RPMI7951 (cell line): Measurements from ENCODE around the gene B4GALT1. TPM values are rescaled to one million over a fixed set of nuclear protein-coding genes. Genes with fewer than 3 reads are reported as not detected.
"Not testable (repeated sequence)": the region's sequence is repeated elsewhere in the genome, so short reads cannot be mapped to it uniquely, and the experiment has no call there.

Source experiments
- DNase-seq: peaks from one replicate; pipeline ENCODE4 v3.0.0-alpha.2; 2012; ENCODE audit warnings: low read depth
- total RNA-seq: library from RNA; depleted of rRNA; stranded (reverse); fragments of >200 nt; shearing (Covaris generic); gene quantifications from 2 replicates; pipeline ENCODE4 v1.2.3, GENCODE V29; 2014

Gene B4GALT1
- total RNA-seq, 1 experiment from 2014 or later: 38.7 TPM

DNA sequence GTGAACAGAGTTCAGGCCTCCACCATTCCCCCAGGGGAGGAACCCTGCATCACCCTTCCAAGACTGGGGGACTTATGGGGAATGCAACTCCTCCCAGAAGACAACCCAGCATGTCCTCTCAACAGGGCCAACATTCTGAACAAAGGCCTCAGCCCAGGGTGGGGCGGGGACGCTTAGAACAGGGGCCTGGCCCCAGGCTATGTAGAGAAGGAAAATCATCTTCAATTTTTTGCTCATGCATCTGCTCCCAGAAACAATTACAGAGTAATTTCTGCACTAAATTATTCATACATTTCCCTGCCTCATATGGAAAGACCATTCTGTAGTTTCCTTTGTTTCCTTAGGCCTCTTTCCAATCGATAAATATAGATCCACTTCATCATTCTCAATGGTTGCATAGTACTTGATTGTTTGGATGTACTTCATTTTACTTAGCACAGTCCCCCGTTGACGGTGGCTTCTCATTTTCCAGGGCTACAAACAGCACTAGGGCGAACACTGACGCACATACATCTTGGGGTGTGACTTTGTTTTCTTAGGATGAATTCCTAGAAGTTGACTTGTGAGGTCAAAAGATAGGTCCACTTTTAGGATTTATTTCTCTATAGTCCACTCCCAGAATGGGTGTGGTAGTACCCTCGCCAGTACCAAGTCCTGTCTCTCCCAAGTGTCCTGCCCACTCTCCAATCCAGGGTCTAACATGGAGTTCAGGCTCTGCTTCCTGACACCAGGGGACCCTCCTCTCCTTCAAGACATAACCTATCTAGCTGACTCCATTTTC is 63.4 kb downstream of the B4GALT1 start:
- no peak for DNase-seq

DNA sequence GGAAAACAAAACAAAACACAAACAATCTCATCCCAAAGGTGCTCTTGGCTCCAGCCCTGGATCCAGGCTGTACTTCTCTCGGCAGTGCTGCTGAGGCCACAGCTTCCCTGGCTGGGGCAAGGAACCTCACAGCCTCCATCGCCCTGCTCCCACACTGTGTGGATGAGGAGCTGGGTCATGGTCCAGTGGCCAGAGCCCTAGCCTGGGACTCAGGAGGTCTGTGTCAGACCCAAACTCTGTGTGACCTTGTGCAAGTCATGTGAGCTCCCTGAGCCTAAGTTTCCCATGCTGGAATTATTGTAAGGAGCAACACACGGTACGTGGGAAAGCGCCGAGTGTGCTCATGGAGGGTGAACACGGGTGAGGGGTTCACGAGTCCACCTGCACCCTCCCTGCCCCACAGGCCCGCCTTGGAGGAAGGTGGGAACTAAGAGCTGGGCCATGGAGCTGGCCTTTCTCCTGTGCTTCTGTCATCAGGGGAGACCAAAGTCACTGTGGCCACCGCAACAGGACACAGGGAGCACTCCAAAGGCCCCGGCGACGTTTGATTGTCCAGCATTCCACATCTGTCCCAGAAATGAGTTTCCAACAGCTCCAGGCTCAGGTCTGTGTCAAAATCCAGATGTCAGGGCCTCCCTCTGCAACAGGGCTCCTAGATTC is 64.5 kb downstream of the B4GALT1 start:
- no peak for DNase-seq

DNA sequence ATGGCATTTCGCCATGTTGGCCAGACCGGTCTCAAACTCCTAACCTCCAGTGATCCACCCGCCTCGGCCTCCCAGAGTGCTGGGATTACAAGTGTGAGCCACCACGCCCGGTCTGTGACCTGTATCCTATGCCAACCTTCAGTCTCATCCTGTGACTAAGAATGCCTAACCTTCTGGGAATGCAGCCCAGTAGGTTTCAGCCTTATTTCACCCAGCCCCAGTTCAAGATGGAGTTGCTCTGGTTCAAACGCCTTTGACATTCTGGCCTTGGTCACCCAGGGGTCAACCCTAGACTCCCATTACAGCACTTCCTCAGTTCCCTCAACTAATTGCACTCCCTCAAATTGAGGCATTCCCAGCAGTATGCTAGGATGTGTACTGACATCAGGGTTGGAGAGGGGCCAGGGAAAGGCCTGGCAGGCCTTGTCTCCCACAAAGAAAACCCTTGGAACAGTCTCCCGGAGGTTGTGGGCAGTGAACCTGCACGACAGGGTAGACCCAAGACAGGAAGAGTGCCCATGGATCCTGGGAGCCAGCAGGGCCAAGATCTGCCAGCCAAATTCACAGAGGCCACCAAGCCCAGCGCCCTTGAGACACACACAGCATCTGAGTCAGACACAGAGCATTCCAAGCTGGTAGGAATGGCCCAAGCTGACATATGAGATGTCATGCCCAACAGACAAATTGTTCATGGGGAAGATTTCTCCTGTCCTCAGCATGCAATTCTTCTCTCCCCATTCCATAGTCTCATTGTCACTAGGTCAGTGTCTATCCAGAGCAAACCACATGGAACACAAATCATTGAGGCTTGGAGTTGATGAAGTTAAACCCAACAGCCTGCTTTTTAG is 65.8 kb downstream of the B4GALT1 start:
- peak; percentile 96 for DNase-seq

DNA sequence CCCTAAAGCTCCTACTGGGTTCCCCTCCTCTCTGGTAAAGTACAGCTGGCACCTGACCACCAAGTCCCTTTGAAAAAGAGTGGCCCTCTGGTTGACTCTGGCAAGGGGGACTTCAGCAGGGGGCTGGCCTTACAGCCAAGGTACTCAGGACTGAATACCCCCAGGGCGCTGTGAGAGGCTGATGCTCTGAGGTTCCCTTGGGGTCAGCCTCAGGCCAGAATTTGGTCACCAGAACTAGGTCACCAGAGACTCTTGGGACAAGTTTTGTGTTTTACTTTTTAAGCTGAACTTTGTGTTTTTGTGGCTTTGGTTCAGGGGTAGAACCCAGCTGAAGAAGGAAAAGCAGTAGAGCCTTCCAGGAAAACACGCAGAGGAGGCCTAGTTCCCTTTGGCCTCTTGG is 67.4 kb downstream of the B4GALT1 start:
- DNase-seq: no peak

DNA sequence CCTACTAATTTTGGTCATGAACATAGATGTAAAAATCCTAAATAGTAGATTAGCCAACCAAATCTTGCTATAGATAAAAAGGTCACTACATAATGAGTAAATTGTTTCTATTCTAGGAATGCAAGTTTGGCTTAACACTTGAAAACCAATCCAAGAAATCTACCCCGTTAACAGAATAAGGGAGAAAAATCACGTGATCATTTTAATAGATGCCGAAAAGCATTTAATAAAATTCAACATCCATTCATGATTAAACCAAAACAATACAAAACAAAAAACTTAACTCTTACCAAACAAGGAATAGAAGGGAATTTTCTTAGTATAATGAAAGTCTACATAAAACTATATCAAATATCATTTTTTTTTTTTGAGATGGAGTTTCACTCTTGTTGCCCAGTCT is 69.9 kb downstream of the B4GALT1 start:
- no peak for DNase-seq

DNA sequence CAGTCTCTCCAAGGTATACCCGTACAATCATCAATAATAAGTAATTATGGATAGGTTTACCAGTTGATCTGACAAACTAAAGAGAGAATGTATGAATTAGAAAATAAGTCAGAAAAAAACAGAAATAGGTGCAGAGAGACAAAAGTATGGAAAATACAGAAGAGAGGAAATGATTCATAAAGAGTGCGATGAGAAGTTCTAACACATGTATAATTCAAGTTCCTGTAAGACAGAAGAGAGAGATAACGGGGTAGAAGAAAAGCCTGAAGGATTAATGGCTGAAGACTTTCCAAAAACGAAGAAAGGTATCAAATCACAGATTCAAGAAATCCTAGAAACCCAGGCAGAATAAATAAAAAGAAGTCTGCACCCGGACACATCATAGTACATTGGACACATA is 74.5 kb downstream of the B4GALT1 start:
- DNase-seq: no peak

DNA sequence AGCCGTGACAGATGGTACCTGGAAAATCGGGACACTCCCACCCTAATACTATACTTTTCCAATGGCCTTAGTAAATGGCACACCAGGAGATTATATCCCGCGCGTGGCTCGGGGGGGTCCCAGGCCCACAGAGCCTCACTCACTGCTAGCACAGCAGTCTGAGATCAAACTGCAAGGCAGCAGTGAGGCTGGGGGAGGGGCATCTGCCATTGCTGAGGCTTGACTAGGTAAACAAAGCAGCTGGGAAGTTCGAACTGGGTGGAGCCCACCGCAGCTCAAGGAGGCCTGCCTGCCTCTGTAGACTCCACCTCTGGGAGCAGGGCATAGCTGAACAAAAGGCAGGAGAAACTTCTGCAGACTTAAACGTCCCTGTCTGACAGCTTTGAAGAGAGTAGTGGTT is 81.5 kb downstream of the B4GALT1 start:
- not testable (repeated sequence) for DNase-seq

DNA sequence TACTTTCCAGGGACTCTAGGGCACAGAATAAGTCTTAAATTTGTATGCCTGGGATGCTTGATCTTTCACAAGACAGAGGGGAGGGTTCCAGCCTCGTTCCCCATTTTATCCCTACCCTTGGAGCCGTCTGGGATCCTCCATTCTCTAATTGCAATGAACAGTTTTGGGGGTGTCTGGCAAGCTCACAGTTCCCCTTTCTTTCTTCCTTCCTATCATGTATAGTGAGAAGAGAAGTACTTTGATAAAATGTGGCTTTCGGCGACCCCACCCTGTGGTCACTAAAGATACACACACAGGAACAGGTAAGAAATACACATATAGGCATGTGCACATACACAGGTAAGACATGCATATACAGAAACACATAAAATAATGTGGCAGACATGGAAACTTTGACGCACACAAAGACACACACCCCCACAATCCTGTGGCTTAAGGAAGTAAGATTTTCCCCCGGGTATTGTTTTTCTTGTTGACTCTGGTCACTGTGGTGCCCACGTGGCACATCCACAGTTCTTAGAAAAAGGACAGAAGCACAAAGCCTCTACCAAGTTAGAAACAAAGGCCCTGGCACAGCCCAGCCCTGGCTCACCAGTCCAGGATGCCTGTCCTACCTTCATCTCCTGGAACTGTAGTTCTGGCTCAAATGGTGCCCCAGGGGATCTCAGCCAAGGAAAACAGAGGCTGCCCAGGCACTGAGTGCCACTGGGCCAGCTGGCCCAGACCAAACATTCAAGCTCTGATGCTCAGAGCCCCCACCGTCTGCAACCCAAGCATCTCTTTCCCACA is 84.4 kb downstream of the B4GALT1 start:
- DNase-seq: no peak

DNA sequence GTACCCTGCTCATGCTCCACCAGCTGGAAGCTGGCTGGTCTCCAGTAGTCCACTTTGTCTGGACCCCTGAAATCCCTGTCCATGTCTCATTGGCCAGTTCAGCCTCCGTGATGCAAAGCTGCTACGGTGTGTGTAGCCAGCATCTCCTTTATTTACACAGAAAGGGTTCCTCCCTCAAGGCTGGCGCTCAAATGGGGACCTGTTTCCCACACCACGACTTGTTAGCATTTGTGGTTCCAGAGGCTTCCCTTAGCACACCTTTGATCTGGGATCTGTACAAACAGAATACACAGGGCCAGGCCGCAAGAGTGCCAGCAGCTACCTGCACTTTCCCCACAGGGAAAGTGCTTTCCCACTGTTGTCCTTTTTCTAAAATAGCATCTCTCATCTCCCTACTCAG is 85.0 kb downstream of the B4GALT1 start:
- no peak for DNase-seq

DNA sequence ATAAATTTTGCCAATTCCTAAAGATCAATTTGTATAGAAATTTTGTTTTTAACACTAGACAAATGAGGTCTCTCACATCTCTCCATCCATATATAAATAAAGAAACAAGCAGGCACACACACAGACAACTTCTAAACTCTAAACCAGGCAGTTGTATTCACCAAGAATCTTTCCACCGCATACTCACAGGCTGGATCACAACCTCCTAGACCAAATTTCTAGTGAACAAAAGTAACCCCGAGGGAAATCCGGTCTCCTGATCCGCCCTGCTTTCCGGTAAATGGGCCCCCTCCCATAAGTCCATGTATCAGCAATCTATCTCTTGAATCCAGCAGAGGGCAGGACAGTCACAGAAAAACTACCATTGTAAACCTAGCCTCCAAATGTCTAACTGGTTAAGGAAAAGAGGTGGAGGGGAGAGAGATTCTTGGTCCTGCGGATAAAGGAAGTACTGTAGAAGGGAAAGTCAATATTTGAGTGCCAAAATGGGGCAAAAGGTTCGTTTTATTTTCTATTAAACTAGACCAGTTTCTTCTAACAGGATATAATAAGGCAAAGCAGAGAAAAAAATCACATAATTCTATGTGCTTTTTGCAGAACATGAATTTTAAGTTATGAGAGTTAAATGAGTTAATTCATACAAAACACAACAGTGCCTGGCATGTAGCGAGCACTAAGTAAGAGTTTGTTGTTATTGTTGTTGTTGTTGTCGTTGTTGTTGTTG is 85.8 kb downstream of the B4GALT1 start:
- peak; percentile 83 for DNase-seq

DNA sequence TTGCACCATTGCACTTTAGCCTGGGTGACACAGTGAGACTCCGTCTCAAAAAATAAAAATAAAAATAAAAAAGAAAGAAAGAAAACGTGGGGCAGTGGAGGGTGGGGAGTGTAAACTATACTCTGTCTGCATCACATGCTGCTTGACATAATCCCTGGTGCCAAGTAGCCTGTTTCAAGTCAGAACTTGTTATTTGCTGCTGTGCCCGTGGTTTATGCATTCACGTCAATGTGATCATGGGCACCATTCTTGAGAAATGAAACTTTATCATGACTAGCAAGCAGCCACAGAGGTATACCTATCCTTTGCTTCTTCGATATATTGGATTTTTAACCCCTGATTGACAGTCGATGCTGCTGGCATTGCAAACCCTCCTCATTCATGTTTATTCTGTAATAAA is 86.6 kb downstream of the B4GALT1 start:
- no peak for DNase-seq

DNA sequence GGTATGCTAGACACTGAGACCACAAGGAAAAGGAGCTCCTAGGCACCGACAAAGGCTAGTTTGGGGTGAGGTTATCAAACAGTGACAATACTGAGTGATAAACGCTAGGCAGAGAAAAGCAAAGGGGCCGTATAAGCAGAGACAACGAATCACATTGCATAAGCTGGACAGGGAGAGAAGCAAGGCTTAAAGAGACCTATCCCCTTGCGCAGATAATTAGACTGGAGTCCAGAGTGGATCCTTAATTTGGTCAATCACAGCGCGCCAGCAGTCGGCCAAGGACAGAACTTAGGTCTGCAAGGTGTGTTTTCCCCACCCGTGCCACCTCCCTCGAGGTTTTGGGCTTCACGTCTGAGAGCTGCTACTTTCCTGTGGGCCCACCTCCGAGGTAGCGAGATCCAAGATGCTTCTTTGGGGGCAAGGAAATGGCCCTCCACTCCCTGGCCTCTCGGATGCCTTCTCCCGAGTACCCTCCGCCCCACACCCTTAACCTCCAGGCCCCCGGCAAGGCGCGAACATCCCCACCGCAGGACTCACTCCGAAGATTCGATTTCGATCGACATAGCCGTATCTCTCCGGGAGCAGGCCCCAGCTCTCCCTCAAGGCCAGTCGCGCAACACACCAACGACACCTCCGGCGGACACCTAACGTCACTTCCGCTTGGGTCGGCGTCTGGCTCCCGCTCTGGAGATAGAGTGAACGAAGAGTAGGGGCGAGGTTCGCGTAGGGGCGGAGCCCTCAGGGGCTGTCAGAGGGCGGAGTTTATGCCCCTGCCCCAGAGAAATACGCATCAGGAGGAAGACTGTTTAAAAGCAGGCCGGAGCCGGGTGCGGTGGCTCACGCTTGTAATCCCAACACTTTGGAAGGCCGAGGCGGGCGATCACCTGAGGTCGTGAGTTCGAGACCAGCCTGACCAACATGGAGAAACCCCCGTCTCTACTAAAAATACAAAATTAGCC is 90.8 kb downstream of the B4GALT1 start, which contains the start of gene SMU1:
Gene SMU1, minus strand, starts transcription at position 629 of the 959 bp plus-strand sequence. Its CDS starts 66 bp downstream, at position 563.
- DNase-seq: peak; percentile 96

DNA sequence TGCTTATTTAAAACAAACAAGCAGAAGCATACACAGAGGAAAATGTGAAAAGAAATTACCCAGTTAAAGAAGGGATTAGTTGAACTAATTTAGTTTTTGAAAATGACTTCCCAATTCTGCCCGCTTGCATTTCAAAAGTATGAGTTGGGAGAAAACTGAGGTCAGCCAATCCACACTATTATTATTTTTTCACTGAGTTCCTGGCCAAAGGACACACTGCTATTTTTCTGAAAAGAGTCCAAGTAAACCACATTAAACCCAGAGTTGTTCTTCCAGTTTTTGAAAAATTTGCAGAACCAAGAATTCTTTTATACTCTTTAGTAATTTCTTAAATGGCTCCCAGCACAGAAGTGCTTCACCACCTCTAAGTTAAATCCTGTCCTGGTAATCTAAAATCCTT is 98.1 kb downstream of the B4GALT1 start:
- no peak for DNase-seq

DNA sequence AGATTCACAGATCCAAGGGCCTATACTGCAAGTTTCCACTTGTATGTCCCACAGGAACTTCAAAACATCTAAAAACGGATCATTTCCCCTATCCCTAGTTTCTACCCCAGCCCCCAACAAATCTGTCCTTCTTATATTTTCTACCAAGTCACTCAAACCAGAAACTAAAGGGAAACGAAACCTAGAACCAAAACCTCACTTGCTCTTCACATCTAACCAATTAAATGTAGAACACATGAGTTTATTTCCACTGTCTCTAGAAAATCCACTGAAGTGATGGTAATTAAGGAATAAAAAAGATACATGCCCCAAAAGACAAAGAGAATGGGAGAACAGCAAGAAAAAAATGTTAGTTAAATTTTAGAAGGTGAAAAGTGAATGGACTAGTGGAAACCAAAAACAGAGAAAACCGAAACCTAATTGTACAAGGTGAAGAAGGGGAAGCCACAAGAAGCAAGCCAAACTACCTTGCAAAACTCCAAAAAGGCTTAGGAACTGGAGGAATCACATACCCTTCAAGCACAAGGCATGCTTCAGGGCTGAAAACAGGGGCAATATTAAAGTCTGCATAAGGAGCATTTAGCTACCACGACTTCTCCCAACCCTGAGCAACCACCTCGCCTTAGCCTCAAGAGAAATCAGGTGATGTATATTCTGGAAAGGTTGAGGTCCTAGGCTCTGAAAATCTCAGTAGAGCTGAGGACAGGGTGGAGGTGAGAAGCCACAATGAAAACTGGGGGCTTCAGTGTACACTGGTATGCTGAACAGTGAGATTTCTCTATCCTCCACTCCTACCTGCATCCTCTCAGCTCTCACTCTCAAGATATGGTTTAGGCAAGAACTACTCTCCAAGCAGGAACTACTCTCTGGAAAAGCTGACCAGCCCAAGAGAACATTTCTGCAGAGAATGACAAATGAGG is 101.7 kb downstream of the B4GALT1 start:
- no peak for DNase-seq
